Measurements from ENCODE around the gene ZNFX1.

- TF ChIP-seq CTCF (conservative IDR thresholded peaks at IDR 0.05; ENCODE audit: low read length) (no peak), EZH2phosphoT487 (IDR thresholded peaks at IDR 0.05; ENCODE audit: borderline replicate concordance) (no peak)
Observed at GRCh38 chr20:49326026-49326425, 48.2 kb upstream of the ZNFX1 start.

All from Loucy (cell line).